ENCODE data around the gene HYI. TPM values are rescaled to one million over a fixed set of nuclear protein-coding genes. Genes with fewer than 3 reads are reported as not detected.

The HYI gene
- polyA plus RNA-seq, 2 of the 4 experiments (the other 2 are of a cell fraction) = 7.2 to 15.1 TPM

DNA sequence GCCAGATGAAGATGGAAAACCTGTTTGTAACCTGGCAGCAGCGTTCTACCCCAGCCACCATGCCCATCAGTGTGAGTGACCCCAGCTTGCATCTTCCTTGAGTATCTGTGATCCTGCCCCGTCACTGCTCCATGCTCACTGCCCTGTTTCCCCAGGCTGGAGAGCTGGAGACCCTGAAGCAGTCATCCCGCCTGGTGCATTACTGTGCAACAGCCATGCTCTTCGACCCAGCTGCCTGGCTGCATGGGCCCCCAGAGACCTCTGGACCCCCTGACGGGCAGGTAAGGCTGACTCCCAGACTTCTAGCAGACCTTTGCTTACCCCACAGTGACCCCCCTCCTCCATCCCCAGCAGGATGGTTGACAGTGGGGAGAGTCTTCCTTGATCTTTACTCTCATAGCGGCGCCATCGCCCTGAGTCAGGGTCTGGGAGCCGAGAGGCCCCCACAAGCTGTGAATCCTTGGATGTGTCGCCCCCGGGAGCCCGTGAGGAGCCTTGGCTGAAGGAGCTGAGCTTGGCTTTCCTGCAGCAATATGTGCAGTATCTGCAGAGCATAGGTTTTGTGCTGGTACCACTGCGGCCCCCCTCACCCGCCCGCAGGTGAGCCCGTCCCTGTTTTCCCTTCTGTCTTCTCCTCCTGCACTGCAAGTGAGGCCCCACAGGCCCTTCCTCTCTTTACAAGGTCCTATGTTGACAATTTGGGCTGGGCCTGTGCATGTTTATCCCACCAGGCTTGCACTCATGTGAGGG is 10.4 kb downstream of the HYI start:
- DNase-seq (ENCODE audit: low read depth in 1 of 2, low spot score in 1 of 2) (no peak), FAIRE-seq (no peak), ATAC-seq (no peak)
- CTCF ChIA-PET = interaction anchor here (1.2 kb wide), 1 partner anchor 111 kb away, joined by 3 read pairs; no protein-coding TSS in a partner anchor
- H3K4me2 ChIP-seq = no peak overlapping the region
- no peaks in the 10 kb centered on the region for H3K9me3 ChIP-seq
- H3K4me3 ChIP-seq = no peak overlapping the region
- WGBS (ENCODE audit: missing lambda C conversion rate) = 97% methylated on average over 8 of the region's 16 CpGs
- TF ChIP-seq NR3C1 (IDR thresholded peaks at IDR 0.05) (no peak), RFX5 (IDR thresholded peaks at IDR 0.05) (no peak)
- no peak overlapping the region for H3K27ac ChIP-seq
- H3K4me1 ChIP-seq = no peaks in the 10 kb centered on the region; the same call in 2 of the 3 replicates
- POLR2A ChIA-PET = no interaction called here

DNA sequence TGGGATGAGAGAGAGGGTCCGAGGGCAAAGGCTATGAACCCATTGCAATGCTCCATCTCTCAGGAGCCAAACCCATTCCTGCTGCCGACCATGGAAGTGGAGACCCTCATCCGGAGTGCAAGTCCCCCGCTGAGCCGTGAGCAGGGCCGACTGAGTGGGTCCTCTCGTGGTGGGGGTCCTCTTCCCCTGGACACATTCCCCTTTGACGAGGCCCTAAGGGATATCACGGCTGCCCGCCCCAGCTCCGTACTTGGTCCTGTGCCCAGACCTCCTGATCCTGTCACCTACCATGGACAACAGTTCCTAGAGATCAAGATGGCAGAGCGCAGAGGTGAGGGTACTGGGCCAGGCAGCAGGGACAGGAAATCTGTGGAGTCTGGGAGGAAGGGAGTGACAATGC is 11.0 kb downstream of the HYI start:
- Histone ChIP-seq H3K4me2 (no peak overlapping the region), H3K9me3 (no peaks in the 10 kb centered on the region), H3K27ac (no peak overlapping the region), H3K4me1 (no peaks in the 10 kb centered on the region), H3K4me3 (no peak overlapping the region)
- TF ChIP-seq, protein P1, sequence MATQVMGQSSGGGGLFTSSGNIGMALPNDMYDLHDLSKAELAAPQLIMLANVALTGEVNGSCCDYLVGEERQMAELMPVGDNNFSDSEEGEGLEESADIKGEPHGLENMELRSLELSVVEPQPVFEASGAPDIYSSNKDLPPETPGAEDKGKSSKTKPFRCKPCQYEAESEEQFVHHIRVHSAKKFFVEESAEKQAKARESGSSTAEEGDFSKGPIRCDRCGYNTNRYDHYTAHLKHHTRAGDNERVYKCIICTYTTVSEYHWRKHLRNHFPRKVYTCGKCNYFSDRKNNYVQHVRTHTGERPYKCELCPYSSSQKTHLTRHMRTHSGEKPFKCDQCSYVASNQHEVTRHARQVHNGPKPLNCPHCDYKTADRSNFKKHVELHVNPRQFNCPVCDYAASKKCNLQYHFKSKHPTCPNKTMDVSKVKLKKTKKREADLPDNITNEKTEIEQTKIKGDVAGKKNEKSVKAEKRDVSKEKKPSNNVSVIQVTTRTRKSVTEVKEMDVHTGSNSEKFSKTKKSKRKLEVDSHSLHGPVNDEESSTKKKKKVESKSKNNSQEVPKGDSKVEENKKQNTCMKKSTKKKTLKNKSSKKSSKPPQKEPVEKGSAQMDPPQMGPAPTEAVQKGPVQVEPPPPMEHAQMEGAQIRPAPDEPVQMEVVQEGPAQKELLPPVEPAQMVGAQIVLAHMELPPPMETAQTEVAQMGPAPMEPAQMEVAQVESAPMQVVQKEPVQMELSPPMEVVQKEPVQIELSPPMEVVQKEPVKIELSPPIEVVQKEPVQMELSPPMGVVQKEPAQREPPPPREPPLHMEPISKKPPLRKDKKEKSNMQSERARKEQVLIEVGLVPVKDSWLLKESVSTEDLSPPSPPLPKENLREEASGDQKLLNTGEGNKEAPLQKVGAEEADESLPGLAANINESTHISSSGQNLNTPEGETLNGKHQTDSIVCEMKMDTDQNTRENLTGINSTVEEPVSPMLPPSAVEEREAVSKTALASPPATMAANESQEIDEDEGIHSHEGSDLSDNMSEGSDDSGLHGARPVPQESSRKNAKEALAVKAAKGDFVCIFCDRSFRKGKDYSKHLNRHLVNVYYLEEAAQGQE (IDR thresholded peaks at IDR 0.05) = no peak
- TF ChIP-seq, protein P2, sequence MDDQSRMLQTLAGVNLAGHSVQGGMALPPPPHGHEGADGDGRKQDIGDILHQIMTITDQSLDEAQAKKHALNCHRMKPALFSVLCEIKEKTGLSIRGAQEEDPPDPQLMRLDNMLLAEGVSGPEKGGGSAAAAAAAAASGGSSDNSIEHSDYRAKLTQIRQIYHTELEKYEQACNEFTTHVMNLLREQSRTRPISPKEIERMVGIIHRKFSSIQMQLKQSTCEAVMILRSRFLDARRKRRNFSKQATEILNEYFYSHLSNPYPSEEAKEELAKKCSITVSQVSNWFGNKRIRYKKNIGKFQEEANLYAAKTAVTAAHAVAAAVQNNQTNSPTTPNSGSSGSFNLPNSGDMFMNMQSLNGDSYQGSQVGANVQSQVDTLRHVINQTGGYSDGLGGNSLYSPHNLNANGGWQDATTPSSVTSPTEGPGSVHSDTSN (IDR thresholded peaks at IDR 0.05) = no peak
- TF ChIP-seq, protein P3, sequence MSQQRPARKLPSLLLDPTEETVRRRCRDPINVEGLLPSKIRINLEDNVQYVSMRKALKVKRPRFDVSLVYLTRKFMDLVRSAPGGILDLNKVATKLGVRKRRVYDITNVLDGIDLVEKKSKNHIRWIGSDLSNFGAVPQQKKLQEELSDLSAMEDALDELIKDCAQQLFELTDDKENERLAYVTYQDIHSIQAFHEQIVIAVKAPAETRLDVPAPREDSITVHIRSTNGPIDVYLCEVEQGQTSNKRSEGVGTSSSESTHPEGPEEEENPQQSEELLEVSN (IDR thresholded peaks at IDR 0.05; ENCODE audit: borderline replicate concordance, low read depth) = no peak
- TF ChIP-seq TP53 (CRISPR knock-in tag; IDR thresholded peaks at IDR 0.05) (no peak), CHD4 (IDR thresholded peaks at IDR 0.05; ENCODE audit: borderline replicate concordance) (no peak), NPAS2 (CRISPR knock-in tag; IDR thresholded peaks at IDR 0.05; ENCODE audit: borderline replicate concordance) (no peak), KDM5A (IDR thresholded peaks at IDR 0.05) (no peak), EHF (CRISPR knock-in tag; IDR thresholded peaks at IDR 0.05) (no peak)
- ChIA-PET CTCF (no interaction called here), POLR2A (no interaction called here)
- DNase-seq (ENCODE audit: low read depth in 1 of 2, low spot score in 1 of 2) (no peak), ATAC-seq (no peak), FAIRE-seq (no peak)
- WGBS (ENCODE audit: missing lambda C conversion rate) = 84% methylated on average over 6 of the region's 12 CpGs

DNA sequence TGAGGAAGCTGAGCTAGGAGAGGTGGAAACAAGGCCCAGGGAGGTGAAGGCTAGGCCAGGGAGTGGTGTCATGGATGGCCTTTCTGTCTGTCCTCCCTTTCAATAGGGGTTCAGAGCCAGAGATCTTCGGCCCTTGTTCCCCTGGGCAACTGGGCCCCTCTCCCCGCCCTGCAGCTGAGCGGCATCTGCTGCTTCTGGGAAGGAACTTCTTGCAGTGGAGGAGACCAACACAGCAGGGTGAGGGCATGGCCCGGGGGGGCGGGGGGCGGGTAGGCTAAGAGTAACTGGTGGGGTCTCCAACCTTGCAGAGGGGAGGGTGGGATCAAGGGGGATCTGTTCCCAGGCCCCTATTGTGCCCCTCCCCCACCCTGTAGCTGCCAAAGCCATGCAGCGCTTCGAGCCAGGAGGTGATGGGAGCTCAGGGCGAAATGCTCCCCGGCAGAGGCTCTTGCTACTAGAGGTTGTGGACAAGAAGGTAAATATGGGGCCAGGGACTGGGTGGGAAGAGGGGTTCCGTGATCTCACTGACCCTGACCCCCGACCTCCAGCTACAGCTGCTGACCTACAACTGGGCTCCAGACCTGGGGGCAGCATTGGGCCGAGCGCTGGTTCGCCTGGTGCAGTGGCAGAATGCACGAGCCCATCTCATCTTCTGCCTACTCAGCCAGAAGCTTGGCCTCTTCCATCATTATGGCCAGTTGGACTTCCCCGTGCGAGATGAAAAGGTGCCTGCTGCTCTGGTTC is 11.7 kb downstream of the HYI start:
- POLR2A ChIA-PET = no interaction called here
- ATAC-seq = no peak
- Histone ChIP-seq H3K4me3 (no peak overlapping the region), H3K9me3 (no peaks in the 10 kb centered on the region), H3K4me2 (no peak overlapping the region), H3K27ac (no peak overlapping the region), H3K4me1 (no peaks in the 10 kb centered on the region)
- DNase-seq (ENCODE audit: low read depth in 1 of 2, low spot score in 1 of 2) = no peak
- FAIRE-seq = no peak
- WGBS (ENCODE audit: missing lambda C conversion rate) = 96% methylated on average over 13 of the region's 18 CpGs
- CTCF ChIA-PET = interaction anchor here (1.4 kb wide), 1 partner anchor 27 kb away, joined by 3 read pairs; no protein-coding TSS in a partner anchor
- TF ChIP-seq POLR2A (IDR thresholded peaks at IDR 0.05; ENCODE audit: low read length) = no peak
- TF ChIP-seq FOXS1 (CRISPR knock-in tag; IDR thresholded peaks at IDR 0.05) = no peak
- no peak for TF ChIP-seq TP53 (CRISPR knock-in tag; IDR thresholded peaks at IDR 0.05)
- no peak for TF ChIP-seq MAZ (IDR thresholded peaks at IDR 0.05; ENCODE audit: borderline replicate concordance, low read depth, low read length)
- TF ChIP-seq, protein P3 (IDR thresholded peaks at IDR 0.05; ENCODE audit: borderline replicate concordance, low read depth) = no peak
- TF ChIP-seq TFCP2L1 (CRISPR knock-in tag; IDR thresholded peaks at IDR 0.05) = no peak
- TF ChIP-seq EHF (CRISPR knock-in tag; IDR thresholded peaks at IDR 0.05) = no peak
- TF ChIP-seq, protein P4, sequence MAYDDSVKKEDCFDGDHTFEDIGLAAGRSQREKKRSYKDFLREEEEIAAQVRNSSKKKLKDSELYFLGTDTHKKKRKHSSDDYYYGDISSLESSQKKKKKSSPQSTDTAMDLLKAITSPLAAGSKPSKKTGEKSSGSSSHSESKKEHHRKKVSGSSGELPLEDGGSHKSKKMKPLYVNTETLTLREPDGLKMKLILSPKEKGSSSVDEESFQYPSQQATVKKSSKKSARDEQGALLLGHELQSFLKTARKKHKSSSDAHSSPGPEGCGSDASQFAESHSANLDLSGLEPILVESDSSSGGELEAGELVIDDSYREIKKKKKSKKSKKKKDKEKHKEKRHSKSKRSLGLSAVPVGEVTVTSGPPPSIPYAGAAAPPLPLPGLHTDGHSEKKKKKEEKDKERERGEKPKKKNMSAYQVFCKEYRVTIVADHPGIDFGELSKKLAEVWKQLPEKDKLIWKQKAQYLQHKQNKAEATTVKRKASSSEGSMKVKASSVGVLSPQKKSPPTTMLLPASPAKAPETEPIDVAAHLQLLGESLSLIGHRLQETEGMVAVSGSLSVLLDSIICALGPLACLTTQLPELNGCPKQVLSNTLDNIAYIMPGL (CRISPR knock-in tag; IDR thresholded peaks at IDR 0.05; ENCODE audit: borderline replicate concordance) = no peak
- TF ChIP-seq HOXB13 (CRISPR knock-in tag; IDR thresholded peaks at IDR 0.05; ENCODE audit: low read depth) = no peak
- no peak for TF ChIP-seq FOSB (CRISPR knock-in tag; IDR thresholded peaks at IDR 0.05)
- TF ChIP-seq MAFK (IDR thresholded peaks at IDR 0.05; ENCODE audit: partially characterized antibody) = no peak
- TF ChIP-seq RARB (CRISPR knock-in tag; IDR thresholded peaks at IDR 0.05) = no peak
- TF ChIP-seq POLR2AphosphoS2 (conservative IDR thresholded peaks at IDR 0.05; ENCODE audit: low read length) = no peak
- TF ChIP-seq ZFP36 (IDR thresholded peaks at IDR 0.05; ENCODE audit: borderline replicate concordance, partially characterized antibody) = no peak
- no peak for TF ChIP-seq RFX5 (IDR thresholded peaks at IDR 0.05)
- TF ChIP-seq, protein P5, sequence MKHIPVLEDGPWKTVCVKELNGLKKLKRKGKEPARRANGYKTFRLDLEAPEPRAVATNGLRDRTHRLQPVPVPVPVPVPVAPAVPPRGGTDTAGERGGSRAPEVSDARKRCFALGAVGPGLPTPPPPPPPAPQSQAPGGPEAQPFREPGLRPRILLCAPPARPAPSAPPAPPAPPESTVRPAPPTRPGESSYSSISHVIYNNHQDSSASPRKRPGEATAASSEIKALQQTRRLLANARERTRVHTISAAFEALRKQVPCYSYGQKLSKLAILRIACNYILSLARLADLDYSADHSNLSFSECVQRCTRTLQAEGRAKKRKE (CRISPR knock-in tag; IDR thresholded peaks at IDR 0.05; ENCODE audit: low read depth) = no peak
- no peak for TF ChIP-seq SMC3 (IDR thresholded peaks at IDR 0.05)

Data from A549 (cell line).